NCI-H2227 (cell line): ENCODE measurements around the gene SMPD3.

Experiments
- DNase-seq: peaks from one replicate; lab custom pipeline; 2025; ENCODE audit not compliant: unreplicated experiment; lab: John Stamatoyannopoulos, UW

Gene SMPD3

GRCh38 chr16:68384288-68385161 lies 63.8 kb downstream of the SMPD3 start:
- peak; percentile 22 for DNase-seq

GRCh38 chr16:68383858-68384257 lies 64.5 kb downstream of the SMPD3 start:
- no peak for DNase-seq

GRCh38 chr16:68382296-68382718 lies 66.0 kb downstream of the SMPD3 start:
- no peak for DNase-seq

GRCh38 chr16:68381363-68381724 lies 67.0 kb downstream of the SMPD3 start:
- DNase-seq, result no peak

- no peak for DNase-seq
Observed at GRCh38 chr16:68380676-68381362, 67.5 kb downstream of the SMPD3 start.

GRCh38 chr16:68380348-68380670 lies 68.0 kb downstream of the SMPD3 start:
- no peak for DNase-seq

GRCh38 chr16:68379472-68380347 lies 68.6 kb downstream of the SMPD3 start:
- DNase-seq, result no peak

GRCh38 chr16:68378436-68379415 lies 69.6 kb downstream of the SMPD3 start:
- DNase-seq, result no peak

- DNase-seq, result peak; percentile 27
Observed at GRCh38 chr16:68377667-68378393, 70.5 kb downstream of the SMPD3 start.

GRCh38 chr16:68377221-68377620 lies 71.1 kb downstream of the SMPD3 start:
- DNase-seq, result no peak

GRCh38 chr16:68376590-68376989 lies 71.7 kb downstream of the SMPD3 start:
- DNase-seq, result no peak

- no peak for DNase-seq
Observed at GRCh38 chr16:68375801-68376536, 72.3 kb downstream of the SMPD3 start.

- no peak for DNase-seq
Observed at GRCh38 chr16:68374961-68375660, 73.2 kb downstream of the SMPD3 start.

GRCh38 chr16:68374246-68374805 lies 74.0 kb downstream of the SMPD3 start:
- DNase-seq, result no peak

- DNase-seq, result no peak
Observed at GRCh38 chr16:68373528-68374245, 74.6 kb downstream of the SMPD3 start.

- no peak for DNase-seq
Observed at GRCh38 chr16:68372806-68373205, 75.5 kb downstream of the SMPD3 start.

- no peak for DNase-seq
Observed at GRCh38 chr16:68372381-68372720, 76.0 kb downstream of the SMPD3 start.
